ENCODE measurements around the gene IL20RB.

DNA sequence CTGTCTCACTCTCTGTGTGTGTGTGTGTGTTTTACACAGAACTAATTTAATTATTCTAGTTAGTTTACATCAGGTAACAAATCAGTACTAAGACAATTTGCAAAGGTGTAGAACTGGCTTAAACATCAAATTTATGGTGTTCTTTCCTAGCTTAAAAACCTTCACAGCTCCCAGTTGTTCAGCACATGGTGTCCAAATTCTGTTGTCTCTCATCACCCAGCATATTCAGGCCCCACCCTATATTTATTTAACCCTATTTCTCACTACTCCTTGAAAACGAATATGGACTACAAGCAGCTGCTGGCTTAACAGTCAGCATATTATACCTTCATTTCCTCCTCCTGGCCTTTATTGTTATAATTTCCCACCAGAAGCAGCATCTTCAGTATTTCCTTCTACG is 1.2 kb downstream of the IL20RB start:
- TF ChIP-seq, protein P1, sequence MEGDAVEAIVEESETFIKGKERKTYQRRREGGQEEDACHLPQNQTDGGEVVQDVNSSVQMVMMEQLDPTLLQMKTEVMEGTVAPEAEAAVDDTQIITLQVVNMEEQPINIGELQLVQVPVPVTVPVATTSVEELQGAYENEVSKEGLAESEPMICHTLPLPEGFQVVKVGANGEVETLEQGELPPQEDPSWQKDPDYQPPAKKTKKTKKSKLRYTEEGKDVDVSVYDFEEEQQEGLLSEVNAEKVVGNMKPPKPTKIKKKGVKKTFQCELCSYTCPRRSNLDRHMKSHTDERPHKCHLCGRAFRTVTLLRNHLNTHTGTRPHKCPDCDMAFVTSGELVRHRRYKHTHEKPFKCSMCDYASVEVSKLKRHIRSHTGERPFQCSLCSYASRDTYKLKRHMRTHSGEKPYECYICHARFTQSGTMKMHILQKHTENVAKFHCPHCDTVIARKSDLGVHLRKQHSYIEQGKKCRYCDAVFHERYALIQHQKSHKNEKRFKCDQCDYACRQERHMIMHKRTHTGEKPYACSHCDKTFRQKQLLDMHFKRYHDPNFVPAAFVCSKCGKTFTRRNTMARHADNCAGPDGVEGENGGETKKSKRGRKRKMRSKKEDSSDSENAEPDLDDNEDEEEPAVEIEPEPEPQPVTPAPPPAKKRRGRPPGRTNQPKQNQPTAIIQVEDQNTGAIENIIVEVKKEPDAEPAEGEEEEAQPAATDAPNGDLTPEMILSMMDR (tag by site-specific recombination; IDR thresholded peaks at IDR 0.05), result no peak
- TF ChIP-seq, protein P2, sequence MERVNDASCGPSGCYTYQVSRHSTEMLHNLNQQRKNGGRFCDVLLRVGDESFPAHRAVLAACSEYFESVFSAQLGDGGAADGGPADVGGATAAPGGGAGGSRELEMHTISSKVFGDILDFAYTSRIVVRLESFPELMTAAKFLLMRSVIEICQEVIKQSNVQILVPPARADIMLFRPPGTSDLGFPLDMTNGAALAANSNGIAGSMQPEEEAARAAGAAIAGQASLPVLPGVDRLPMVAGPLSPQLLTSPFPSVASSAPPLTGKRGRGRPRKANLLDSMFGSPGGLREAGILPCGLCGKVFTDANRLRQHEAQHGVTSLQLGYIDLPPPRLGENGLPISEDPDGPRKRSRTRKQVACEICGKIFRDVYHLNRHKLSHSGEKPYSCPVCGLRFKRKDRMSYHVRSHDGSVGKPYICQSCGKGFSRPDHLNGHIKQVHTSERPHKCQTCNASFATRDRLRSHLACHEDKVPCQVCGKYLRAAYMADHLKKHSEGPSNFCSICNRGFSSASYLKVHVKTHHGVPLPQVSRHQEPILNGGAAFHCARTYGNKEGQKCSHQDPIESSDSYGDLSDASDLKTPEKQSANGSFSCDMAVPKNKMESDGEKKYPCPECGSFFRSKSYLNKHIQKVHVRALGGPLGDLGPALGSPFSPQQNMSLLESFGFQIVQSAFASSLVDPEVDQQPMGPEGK (tag by site-specific recombination; IDR thresholded peaks at IDR 0.05), result no peak
- TF ChIP-seq WT1 (tag by site-specific recombination; IDR thresholded peaks at IDR 0.05) (no peak), SP2 (tag by site-specific recombination; IDR thresholded peaks at IDR 0.05) (no peak), RBAK (tag by site-specific recombination; IDR thresholded peaks at IDR 0.05) (no peak), ZNF274 (IDR thresholded peaks at IDR 0.05; ENCODE audit: low read length) (no peak), ZNF274 (tag by site-specific recombination; IDR thresholded peaks at IDR 0.05; ENCODE audit: borderline replicate concordance) (no peak), ZNF560 (tag by site-specific recombination; IDR thresholded peaks at IDR 0.05; ENCODE audit: borderline replicate concordance) (no peak), HOXD13 (CRISPR knock-in tag; IDR thresholded peaks at IDR 0.05; ENCODE audit: borderline replicate concordance) (no peak), ZXDB (tag by site-specific recombination; IDR thresholded peaks at IDR 0.05) (no peak), ZNF776 (tag by site-specific recombination; IDR thresholded peaks at IDR 0.05; ENCODE audit: borderline replicate concordance) (no peak), ZNF529 (tag by site-specific recombination; IDR thresholded peaks at IDR 0.05; ENCODE audit: insufficient replicate concordance) (no peak)
- TF ChIP-seq, protein P3, sequence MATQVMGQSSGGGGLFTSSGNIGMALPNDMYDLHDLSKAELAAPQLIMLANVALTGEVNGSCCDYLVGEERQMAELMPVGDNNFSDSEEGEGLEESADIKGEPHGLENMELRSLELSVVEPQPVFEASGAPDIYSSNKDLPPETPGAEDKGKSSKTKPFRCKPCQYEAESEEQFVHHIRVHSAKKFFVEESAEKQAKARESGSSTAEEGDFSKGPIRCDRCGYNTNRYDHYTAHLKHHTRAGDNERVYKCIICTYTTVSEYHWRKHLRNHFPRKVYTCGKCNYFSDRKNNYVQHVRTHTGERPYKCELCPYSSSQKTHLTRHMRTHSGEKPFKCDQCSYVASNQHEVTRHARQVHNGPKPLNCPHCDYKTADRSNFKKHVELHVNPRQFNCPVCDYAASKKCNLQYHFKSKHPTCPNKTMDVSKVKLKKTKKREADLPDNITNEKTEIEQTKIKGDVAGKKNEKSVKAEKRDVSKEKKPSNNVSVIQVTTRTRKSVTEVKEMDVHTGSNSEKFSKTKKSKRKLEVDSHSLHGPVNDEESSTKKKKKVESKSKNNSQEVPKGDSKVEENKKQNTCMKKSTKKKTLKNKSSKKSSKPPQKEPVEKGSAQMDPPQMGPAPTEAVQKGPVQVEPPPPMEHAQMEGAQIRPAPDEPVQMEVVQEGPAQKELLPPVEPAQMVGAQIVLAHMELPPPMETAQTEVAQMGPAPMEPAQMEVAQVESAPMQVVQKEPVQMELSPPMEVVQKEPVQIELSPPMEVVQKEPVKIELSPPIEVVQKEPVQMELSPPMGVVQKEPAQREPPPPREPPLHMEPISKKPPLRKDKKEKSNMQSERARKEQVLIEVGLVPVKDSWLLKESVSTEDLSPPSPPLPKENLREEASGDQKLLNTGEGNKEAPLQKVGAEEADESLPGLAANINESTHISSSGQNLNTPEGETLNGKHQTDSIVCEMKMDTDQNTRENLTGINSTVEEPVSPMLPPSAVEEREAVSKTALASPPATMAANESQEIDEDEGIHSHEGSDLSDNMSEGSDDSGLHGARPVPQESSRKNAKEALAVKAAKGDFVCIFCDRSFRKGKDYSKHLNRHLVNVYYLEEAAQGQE (tag by site-specific recombination; IDR thresholded peaks at IDR 0.05), result no peak
- TF ChIP-seq, protein P4, sequence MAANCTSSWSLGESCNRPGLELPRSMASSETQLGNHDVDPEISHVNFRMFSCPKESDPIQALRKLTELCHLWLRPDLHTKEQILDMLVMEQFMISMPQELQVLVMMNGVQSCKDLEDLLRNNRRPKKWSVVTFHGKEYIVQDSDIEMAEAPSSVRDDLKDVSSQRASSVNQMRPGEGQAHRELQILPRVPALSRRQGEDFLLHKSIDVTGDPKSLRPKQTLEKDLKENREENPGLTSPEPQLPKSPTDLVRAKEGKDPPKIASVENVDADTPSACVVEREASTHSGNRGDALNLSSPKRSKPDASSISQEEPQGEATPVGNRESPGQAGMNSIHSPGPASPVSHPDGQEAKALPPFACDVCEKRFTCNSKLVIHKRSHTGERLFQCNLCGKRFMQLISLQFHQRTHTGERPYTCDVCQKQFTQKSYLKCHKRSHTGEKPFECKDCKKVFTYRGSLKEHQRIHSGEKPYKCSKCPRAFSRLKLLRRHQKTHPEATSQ (tag by site-specific recombination; IDR thresholded peaks at IDR 0.05), result no peak

All from HEK293 (cell line).